Activated CD4-positive, alpha-beta T cell treated with anti-CD3 and anti-CD28 coated beads for 36 hours (primary cell): ENCODE results near the gene CMIP. TPM values are rescaled to one million over a fixed set of nuclear protein-coding genes. Genes with fewer than 3 reads are reported as not detected.

ENCODE experiments used
- ATAC-seq: fragments of 200-7000 bp; cut with Tn5 transposase; one replicate; pipeline ENCODE4 v1.10.0; 2021; ENCODE audit warnings: mild to moderate bottlenecking, moderate library complexity
- CTCF ChIA-PET: fragments of 350-600 bp; sonication (Branson Sonifier 250); formaldehyde crosslinking; loops from one replicate; lab custom pipeline; 2021; ENCODE audit warnings: antibody characterized with exemption; lab: Charles Lee
- POLR2A ChIA-PET: fragments of 350-600 bp; sonication (Branson Sonifier 250); formaldehyde crosslinking; loops from one replicate; lab custom pipeline; 2021; ENCODE audit warnings: antibody characterized with exemption, inconsistent platforms; lab: Charles Lee
- DNase-seq: peaks from one replicate; pipeline ENCODE4 v3.0.0-alpha.2; 2020
- H3K27ac Mint-ChIP-seq: one replicate; pipeline ENCODE4 v1.8.0; 2021; ENCODE audit warnings: mixed read lengths
- H3K27me3 Mint-ChIP-seq: one replicate; pipeline ENCODE4 v1.8.0; 2021; ENCODE audit warnings: mixed read lengths
- H3K36me3 Mint-ChIP-seq: one replicate; pipeline ENCODE4 v1.8.0; 2021; ENCODE audit warnings: low read depth, mixed read lengths
- H3K4me1 Mint-ChIP-seq: one replicate; pipeline ENCODE4 v1.8.0; 2021; ENCODE audit warnings: mixed read lengths
- H3K4me3 Mint-ChIP-seq: one replicate; pipeline ENCODE4 v1.8.0; 2021; ENCODE audit warnings: mild to moderate bottlenecking, moderate library complexity, mixed read lengths
- H3K9me3 Mint-ChIP-seq: one replicate; pipeline ENCODE4 v1.8.0; 2021; ENCODE audit warnings: low read depth, mixed read lengths
- intact Hi-C, 2 experiments: fragments of 100-400 bp; cut with DNase I in 1 of 2; cut with micrococcal nuclease in 1 of 2; formaldehyde crosslinking; loops; one replicate each; pipeline versions ENCODE4 v1.14.2 to v1.15.1; 2022 to 2024; cut with DNase I, micrococcal nuclease
- total RNA-seq, 2 experiments: library from RNA; stranded (reverse); gene quantifications; one replicate each; pipeline ENCODE4 v1.2.3, GENCODE V29; 2021

The CMIP gene
- total RNA-seq, 2 experiments from 2014 or later: 39.1 to 40.3 TPM

DNA sequence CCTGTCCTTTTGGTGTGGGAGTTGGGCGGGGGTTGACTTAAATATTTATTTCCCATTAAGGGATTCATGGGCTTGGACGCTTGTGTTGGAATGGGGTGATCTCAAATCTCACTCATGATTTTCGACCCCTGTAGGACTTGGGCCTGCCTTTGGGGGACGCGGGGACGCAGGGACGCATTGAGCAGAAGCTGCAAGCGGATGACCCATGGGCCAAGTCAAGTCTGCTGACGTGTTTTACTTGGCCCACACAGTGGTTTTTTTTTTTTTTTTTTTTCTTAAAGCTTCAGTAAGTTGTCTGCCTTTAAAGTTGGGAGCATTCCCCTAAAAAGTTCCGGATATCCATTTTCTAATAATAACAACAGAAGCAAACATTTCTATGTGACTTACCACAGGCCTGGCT is 28.9 kb downstream of the CMIP start:
- Mint-ChIP-seq H3K27ac (no peak overlapping the region), H3K27me3 (no peaks in the 10 kb centered on the region), H3K9me3 (no peaks in the 10 kb centered on the region), H3K4me3 (no peak overlapping the region), H3K36me3 (peaks cover 2% of the 10 kb centered on the region), H3K4me1 (peaks cover 77% of the 10 kb centered on the region)
- DNase-seq (no peak), ATAC-seq (no peak)
- intact Hi-C loops: no loop called here
- ChIA-PET POLR2A (no interaction called here), CTCF (interaction anchor here (0.9 kb wide), 1 partner anchor 10 kb away, joined by 3 read pairs; no protein-coding TSS in a partner anchor)

DNA sequence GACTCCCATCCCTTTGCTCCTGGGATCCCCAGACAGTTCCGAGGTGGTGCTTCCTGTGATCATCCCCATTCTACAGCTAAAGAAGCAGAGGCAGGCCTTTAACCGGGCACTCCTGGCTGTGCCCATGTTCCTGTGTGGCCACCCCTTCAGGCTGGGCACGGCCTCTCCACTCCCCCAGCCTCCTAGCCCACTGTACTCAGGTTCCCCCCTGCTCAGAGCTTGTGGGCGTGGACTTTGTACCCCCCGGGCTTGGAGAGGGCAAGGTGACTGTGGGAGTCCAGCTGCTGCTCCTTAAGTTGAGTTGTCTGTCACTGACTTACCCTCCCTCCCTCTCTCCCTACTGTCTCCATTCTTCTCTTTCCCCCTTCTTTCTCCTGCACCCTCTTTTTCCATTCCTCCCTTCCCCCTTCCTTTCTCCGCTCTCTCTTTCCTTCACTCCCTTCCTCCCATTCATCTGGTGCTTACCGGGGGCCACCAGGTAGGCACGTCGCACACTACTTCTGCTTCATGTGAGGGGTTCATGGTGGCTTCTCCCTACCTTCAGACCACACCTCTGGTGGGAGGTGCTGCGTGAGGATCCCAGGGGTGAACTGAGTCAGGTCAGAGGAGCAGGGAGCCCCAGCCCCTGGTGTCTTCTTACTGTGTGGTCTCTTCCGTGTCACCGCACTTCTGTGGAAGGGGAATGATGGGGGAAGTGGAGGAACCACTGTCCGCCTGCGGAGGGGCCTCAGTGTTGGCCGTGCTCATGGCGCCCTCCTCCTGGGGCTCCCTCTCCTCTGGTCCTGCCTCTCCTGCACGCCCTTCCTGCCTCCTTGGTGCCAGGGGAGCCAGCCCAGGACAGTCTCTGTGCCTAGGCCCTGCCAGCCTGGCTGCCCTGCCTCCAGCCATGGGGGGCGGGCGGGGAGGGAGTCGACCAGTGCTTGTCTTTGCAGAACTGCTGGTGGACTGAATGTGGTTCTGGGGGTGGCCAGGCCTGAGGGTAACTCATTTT is 29.7 kb downstream of the CMIP start:
- H3K27me3 Mint-ChIP-seq: no peaks in the 10 kb centered on the region
- POLR2A ChIA-PET: no interaction called here

DNA sequence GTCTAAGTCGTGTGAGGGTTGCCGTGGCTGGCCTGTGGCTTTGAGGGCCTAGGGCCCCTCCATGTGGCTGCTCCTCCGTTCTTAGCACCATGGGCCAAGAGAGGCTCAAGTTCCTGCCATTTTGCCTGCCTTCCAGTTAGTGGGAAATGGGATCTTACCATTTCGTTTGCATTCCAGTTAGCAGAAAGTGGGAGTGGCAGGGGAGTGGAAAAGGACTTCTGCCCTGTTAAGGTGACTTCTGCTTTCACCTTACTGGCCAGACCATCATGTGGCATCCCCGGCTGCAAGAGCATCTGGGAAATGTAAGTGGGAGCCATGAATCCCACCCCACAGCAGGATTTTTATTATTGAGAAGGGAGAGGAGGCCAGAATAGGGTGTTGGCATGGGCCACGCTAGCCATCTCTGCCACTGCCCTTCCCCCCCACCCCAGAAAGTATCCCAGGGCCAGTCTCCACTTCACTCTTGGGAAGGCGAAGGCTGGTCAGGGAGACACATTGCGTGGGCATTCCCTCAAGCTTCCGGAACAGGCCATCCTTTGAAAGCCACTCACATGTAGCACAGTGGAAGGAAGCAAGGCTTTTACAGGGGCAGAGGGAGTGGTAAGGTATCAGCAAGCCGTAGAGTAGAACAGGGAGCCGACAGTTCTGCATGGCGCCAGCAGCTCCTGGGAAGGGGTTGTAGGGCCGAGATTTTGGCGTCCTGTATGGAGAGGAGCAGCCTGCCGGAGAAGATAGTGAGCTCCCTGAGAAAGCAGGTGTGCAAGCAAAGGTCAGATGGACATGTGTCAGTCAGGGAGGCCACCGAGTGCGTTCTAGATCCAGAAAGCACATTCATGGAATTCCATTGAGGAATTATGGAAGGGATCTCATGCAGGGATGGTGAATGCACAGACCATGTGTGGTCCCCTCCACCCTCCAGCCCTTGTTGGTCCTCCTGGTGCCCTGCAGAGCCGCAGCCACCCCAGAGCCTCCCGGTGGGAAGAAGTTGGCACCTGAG is 33.4 kb downstream of the CMIP start:
- CTCF ChIA-PET: interaction anchor here (1.0 kb wide), 1 partner anchor 14 kb away, joined by 4 read pairs; no protein-coding TSS in a partner anchor
- intact Hi-C loops: no loop called here
- POLR2A ChIA-PET: no interaction called here

More for the DNA sequence above, 29.7 kb downstream of the CMIP start:
- no peak for ATAC-seq
- no peak for DNase-seq
- H3K4me1 Mint-ChIP-seq: peaks cover 77% of the 10 kb centered on the region
- H3K36me3 Mint-ChIP-seq: peaks cover 3% of the 10 kb centered on the region
- no peaks in the 10 kb centered on the region for H3K9me3 Mint-ChIP-seq
- intact Hi-C loops: no loop called here
- no peak overlapping the region for H3K27ac Mint-ChIP-seq
- CTCF ChIA-PET: interaction anchor here (0.9 kb wide), 1 partner anchor 11 kb away, joined by 3 read pairs; no protein-coding TSS in a partner anchor
- H3K4me3 Mint-ChIP-seq: no peak overlapping the region

DNA sequence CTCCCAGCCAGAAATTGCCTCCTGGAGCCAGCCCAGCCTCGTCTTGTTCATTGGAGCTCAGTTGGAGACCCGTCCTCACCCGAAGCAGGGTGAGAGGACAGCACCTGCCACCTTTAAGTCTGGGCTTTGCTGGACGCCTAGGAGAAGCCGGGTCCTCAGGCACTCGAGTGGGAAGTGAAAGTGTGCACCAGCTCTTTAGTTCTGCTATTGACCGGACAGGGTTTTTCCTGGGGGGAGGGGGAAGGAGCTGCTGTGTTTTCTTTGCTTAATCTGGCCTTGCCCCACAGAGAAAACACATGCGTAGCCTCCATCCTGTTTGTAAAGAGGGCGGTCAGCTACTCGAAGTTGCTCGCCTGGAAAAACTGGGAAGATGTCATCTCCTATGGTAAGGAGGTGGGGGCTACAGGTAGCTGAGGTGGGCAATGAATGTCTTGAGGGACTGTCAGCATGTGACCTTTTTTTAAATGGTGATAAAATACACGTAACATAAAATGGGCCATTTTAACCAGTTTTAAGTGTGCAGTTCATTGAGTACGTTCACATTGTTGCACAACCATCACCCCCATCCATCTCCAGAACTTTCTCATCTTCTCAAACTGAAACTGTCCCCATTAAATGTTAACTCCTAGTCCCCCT is 34.4 kb downstream of the CMIP start:
- peaks cover 5% of the 10 kb centered on the region for H3K36me3 Mint-ChIP-seq
- H3K4me3 Mint-ChIP-seq: no peak overlapping the region
- POLR2A ChIA-PET: interaction anchor here (0.6 kb wide), 1 partner anchor 261 kb away, joined by 3 read pairs; no protein-coding TSS in a partner anchor
- no peaks in the 10 kb centered on the region for H3K27me3 Mint-ChIP-seq
- H3K4me1 Mint-ChIP-seq: peaks cover 64% of the 10 kb centered on the region
- intact Hi-C loops: no loop called here
- ATAC-seq (no peak), DNase-seq (no peak)
- no peak overlapping the region for H3K27ac Mint-ChIP-seq
- CTCF ChIA-PET: interaction anchor here (1.0 kb wide), 1 partner anchor 15 kb away, joined by 4 read pairs; no protein-coding TSS in a partner anchor
- no peaks in the 10 kb centered on the region for H3K9me3 Mint-ChIP-seq

More for the DNA sequence above, 33.4 kb downstream of the CMIP start:
- no peak for ATAC-seq
- Mint-ChIP-seq H3K4me3 (no peak overlapping the region), H3K36me3 (peaks cover 5% of the 10 kb centered on the region), H3K27ac (no peak overlapping the region), H3K4me1 (peaks cover 69% of the 10 kb centered on the region), H3K27me3 (no peaks in the 10 kb centered on the region), H3K9me3 (no peaks in the 10 kb centered on the region)
- DNase-seq: no peak

DNA sequence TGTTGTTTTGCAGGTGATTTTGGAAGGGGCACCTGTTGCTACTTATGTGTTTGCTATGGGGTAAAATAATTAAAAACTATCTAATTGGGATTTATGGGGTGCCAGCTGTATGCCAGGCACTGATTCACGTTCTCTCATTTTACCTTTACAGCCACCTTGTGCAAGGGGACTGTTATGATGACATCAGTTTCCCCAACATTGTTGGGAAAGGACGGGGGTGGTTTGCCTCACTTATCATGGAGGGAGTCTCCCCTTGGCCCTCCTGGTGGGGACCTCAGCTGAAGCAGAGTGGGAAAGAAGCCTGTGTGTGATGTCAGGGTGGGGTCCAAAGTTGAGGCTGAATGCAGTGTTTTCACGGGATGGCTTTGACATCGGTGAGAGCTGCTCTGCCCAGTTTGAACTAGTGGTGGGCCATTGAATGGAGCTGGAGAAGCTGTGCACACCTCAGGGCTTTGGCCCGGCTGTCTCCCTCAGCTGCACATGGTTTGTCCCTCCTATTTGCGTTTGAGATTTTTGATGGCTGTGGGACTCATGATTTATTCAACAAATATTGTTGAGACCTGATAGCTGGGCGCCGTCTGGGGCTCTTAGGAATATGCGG is 36.1 kb downstream of the CMIP start:
- H3K27ac Mint-ChIP-seq: no peak overlapping the region
- H3K36me3 Mint-ChIP-seq: peaks cover 5% of the 10 kb centered on the region
- ATAC-seq: no peak
- H3K9me3 Mint-ChIP-seq: no peaks in the 10 kb centered on the region
- intact Hi-C loops: no loop called here
- peaks cover 55% of the 10 kb centered on the region for H3K4me1 Mint-ChIP-seq
- H3K4me3 Mint-ChIP-seq: no peak overlapping the region
- H3K27me3 Mint-ChIP-seq: no peaks in the 10 kb centered on the region
- ChIA-PET CTCF (interaction anchor here (0.7 to 1.5 kb wide), 2 partner anchors 16 to 25 kb away, joined by 3 to 4 read pairs; no protein-coding TSS in a partner anchor), POLR2A (no interaction called here)
- DNase-seq: no peak

DNA sequence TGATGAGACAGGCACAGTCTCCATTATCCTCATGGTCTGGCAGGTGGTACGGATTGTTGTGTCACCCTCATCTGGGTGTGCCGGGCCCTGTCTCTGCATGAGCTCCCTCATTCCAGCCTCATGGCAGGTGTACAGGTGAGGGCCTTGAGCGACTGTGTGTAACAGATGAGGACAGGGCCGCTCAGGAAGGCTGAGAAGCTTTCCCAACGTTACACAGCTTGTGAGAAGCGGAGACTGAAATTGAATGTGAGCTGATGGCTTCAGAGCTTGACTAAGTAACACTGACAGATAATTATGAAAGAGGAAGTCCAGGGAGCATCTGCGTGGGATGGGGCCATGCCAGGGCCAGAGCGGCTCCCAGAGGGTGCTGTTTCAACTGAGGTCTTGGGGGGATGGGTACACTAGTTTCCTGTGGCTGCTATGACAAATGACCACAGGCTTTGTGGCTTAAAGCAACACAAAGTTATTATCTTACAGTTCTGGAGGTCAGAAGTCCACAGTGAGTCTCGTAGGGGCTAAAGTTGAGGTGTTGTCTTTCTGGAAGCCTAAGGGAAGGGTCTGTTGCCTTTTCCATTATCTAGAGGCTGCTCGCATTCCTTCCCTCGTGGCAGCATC is 36.7 kb downstream of the CMIP start:
- peak overlapping the region; percentile 11 for H3K27ac Mint-ChIP-seq
- H3K27me3 Mint-ChIP-seq: no peaks in the 10 kb centered on the region
- intact Hi-C loops: no loop called here
- CTCF ChIA-PET: interaction anchor here (0.7 to 1.5 kb wide), 2 partner anchors 17 to 26 kb away, joined by 3 to 4 read pairs; no protein-coding TSS in a partner anchor
- no peak overlapping the region for H3K4me3 Mint-ChIP-seq
- H3K36me3 Mint-ChIP-seq: peaks cover 5% of the 10 kb centered on the region
- no peaks in the 10 kb centered on the region for H3K9me3 Mint-ChIP-seq
- ATAC-seq (peak; percentile 66), DNase-seq (peak; percentile 44)
- peaks cover 51% of the 10 kb centered on the region for H3K4me1 Mint-ChIP-seq
- POLR2A ChIA-PET: interaction anchor here (0.5 to 0.7 kb wide), 2 partner anchors 16 to 477 kb away, joined by 3 read pairs; no protein-coding TSS in a partner anchor

DNA sequence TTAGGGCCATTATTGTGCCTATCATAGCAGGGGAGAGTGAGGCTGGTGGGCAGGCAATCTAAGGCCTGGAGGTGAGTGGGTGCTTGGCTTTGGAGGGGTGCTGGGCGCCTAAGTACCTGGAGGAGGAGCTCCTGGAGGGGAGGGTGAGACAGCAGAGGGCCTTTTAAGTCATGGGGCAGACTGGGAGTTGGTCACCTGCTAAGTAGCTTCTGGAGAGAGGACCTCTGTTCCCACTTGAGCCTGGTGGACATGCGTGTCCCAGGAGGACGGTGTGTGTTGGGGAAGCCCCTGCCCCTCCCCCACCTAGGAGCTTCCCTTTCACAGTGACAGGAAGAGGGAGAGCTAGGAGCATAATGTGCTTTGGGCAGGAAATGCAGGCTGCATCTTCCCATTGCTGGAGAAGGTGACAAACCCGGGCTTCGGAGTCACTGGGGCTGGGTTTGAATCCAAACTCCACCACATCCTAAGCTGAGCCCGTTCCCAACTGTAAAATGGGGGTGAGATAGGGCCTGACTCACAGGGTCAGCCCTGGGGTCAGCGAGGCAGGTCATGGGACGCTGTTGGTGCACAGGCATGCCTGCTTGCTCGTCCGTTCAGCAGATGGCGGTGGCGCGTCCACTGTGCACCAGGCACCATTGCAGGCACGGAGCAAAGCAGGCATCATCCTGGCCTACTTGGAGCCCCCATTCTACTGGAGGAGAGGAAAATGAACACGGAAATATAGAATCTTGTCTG is 37.9 kb downstream of the CMIP start:
- no peaks in the 10 kb centered on the region for H3K9me3 Mint-ChIP-seq
- H3K27me3 Mint-ChIP-seq: no peaks in the 10 kb centered on the region
- peaks cover 39% of the 10 kb centered on the region for H3K4me1 Mint-ChIP-seq
- H3K27ac Mint-ChIP-seq: no peak overlapping the region
- DNase-seq: no peak
- H3K4me3 Mint-ChIP-seq: no peak overlapping the region
- no peak for ATAC-seq
- ChIA-PET CTCF (interaction anchor here (1.5 kb wide), 1 partner anchor 18 kb away, joined by 4 read pairs; no protein-coding TSS in a partner anchor), POLR2A (no interaction called here)
- intact Hi-C loops: no loop called here
- H3K36me3 Mint-ChIP-seq: peaks cover 3% of the 10 kb centered on the region

DNA sequence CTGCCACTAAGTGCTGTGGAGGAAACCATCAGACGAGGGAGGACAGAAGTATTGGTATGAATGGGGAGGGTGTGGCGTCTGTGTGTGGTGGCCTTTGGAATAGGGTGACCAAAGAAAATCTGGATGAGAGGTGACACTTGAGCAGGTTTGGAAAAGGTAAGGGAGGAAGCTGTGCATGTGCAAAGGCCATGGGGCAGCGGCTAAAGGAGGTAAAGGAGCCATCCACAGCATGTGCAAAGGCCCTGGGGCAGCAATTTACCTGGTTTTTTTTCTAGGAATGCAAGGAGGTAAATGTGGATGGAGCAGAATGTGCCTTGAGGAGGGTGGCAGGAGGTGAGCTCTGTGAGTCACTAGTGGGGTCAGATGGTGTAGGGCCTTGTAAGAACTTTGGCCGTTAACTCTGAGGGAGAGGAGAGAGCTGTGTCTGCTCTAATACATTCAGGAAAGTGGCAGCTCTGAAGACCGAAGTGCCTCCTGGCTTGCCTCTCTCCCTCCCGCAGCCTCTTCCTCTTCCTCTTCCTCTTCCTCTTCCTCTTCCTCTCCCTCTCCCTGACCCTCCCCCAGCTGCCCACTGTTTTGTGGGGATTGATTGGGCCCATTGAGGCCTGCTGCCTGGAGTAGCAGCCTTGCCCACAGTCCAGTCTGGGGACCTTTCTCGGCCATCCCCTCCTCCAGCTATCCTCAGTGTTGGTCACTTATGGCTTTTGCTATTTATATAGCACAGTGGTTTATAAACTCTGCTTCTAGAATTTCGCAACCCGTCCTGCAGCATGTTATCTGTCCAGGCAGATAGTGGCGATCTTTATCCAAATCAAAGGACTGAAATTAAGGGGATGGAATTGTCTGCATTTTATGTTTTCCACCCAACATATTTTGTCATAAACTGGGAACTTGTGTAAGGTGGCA is 38.7 kb downstream of the CMIP start:
- H3K4me3 Mint-ChIP-seq: no peak overlapping the region
- H3K27ac Mint-ChIP-seq: no peak overlapping the region
- H3K36me3 Mint-ChIP-seq: peaks cover 3% of the 10 kb centered on the region
- no peaks in the 10 kb centered on the region for H3K9me3 Mint-ChIP-seq
- DNase-seq (no peak), ATAC-seq (no peak)
- intact Hi-C loops: no loop called here
- CTCF ChIA-PET: interaction anchor here (0.6 kb wide), 1 partner anchor 119 kb away, joined by 4 read pairs; no protein-coding TSS in a partner anchor
- H3K27me3 Mint-ChIP-seq: no peaks in the 10 kb centered on the region
- H3K4me1 Mint-ChIP-seq: peaks cover 31% of the 10 kb centered on the region
- POLR2A ChIA-PET: no interaction called here
